ENCODE results near the gene HTRA1. TPM values are rescaled to one million over a fixed set of nuclear protein-coding genes. Genes with fewer than 3 reads are reported as not detected.

Gene HTRA1
- total and polyA plus RNA-seq, 10 of the 15 experiments (the other 5 are each of a cell fraction or from before 2014, with no cell fraction given): 0.13 TPM; not detected in 9

DNA sequence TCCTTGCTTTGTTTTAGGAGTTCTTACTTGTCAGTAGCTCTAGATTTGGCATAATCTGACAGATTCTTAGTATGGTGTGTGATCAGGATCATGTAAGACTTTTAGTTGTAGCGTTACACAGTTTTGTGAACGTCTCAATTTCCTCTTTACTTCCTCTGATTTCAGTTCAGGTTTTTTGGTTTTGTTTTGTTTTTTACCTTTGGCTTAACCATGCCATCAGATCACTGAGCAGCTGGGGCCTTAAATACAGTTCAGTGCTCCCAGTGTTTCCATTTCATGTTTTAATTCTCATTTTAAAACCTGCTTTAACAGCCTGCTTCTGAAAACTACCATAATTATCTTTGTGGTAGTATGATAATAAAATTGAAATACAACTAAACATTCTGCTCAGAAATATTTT lies 34.1 kb upstream of the HTRA1 start:
- POLR2A ChIA-PET: no interaction called here
- no peaks in the 10 kb centered on the region for H3K4me1 ChIP-seq (ENCODE audit: control insufficient read depth, insufficient read depth, low read length)
- H3K4me2 ChIP-seq (ENCODE audit: control insufficient read depth, insufficient read depth): no peak overlapping the region
- ATAC-seq (no peak), FAIRE-seq (no peak), DNase-seq (ENCODE audit: low read depth, low spot score) (no peak)
- H3K9ac ChIP-seq (ENCODE audit: control insufficient read depth, insufficient read depth, low read length): no peak overlapping the region
- no peaks in the 10 kb centered on the region for H3K9me3 ChIP-seq (replicated peaks; ENCODE audit: control insufficient read depth, insufficient read depth, low read length)
- WGBS (ENCODE audit: insufficient coverage, insufficient replicate concordance, low lambda C conversion rate, missing lambda C conversion rate): 10% methylated on average over 2 of the region's 2 CpGs
- H3K79me2 ChIP-seq (ENCODE audit: control insufficient read depth, insufficient read depth, low read length): no peaks in the 10 kb centered on the region
- SMC1A ChIA-PET (ENCODE audit: uncharacterized antibody, unreplicated experiment): no interaction called here
- TF ChIP-seq SP1 (IDR thresholded peaks at IDR 0.05; ENCODE audit: low read depth, low read length) (no peak), TCF7 (IDR thresholded peaks at IDR 0.05; ENCODE audit: borderline replicate concordance) (no peak), JUND (IDR thresholded peaks at IDR 0.05; ENCODE audit: low read depth, low read length) (no peak), EZH2 (IDR thresholded peaks at IDR 0.05; ENCODE audit: borderline replicate concordance, control insufficient read depth, low read depth, low read length) (no peak), BRCA1 (IDR thresholded peaks at IDR 0.05; ENCODE audit: low read depth, low read length) (no peak), CHD1 (IDR thresholded peaks at IDR 0.05; ENCODE audit: low read depth, low read length) (no peak), KAT2A (conservative IDR thresholded peaks at IDR 0.05; ENCODE audit: control insufficient read depth, low read depth, low read length) (no peak), SREBF1 (IDR thresholded peaks at IDR 0.05; ENCODE audit: low read length) (no peak), CHD4 (IDR thresholded peaks at IDR 0.05) (no peak), KDM1A (IDR thresholded peaks at IDR 0.05; ENCODE audit: borderline replicate concordance) (no peak), SPI1 (IDR thresholded peaks at IDR 0.05; ENCODE audit: borderline replicate concordance, insufficient read depth, low read depth, low read length) (no peak), RUNX3 (IDR thresholded peaks at IDR 0.05; ENCODE audit: low read length) (no peak), NR2C1 (IDR thresholded peaks at IDR 0.05) (no peak), IRF3 (IDR thresholded peaks at IDR 0.05) (no peak), EGR1 (IDR thresholded peaks at IDR 0.05; ENCODE audit: borderline replicate concordance in 1 of 2, low read depth in 2 of 2, low read length in 2 of 2) (no peak), NRF1 (conservative IDR thresholded peaks at IDR 0.05; ENCODE audit: low read depth, low read length) (no peak)
- TF ChIP-seq, protein P1, sequence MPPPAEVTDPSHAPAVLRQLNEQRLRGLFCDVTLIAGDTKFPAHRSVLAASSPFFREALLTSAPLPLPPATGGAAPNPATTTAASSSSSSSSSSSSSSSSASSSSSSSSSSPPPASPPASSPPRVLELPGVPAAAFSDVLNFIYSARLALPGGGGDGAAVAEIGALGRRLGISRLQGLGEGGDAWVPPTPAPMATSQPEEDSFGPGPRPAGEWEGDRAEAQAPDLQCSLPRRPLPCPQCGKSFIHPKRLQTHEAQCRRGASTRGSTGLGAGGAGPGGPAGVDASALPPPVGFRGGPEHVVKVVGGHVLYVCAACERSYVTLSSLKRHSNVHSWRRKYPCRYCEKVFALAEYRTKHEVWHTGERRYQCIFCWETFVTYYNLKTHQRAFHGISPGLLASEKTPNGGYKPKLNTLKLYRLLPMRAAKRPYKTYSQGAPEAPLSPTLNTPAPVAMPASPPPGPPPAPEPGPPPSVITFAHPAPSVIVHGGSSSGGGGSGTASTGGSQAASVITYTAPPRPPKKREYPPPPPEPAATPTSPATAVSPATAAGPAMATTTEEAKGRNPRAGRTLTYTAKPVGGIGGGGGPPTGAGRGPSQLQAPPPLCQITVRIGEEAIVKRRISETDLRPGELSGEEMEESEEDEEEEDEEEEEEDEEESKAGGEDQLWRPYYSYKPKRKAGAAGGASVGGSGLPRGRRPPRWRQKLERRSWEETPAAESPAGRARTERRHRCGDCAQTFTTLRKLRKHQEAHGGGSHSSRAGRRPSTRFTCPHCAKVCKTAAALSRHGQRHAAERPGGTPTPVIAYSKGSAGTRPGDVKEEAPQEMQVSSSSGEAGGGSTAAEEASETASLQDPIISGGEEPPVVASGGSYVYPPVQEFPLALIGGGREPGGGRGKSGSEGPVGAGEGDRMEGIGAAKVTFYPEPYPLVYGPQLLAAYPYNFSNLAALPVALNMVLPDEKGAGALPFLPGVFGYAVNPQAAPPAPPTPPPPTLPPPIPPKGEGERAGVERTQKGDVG (CRISPR knock-in tag; IDR thresholded peaks at IDR 0.05): no peak
- no peaks in the 10 kb centered on the region for H3K36me3 ChIP-seq (ENCODE audit: control insufficient read depth in 2 of 2, insufficient read depth in 2 of 2, low read length in 1 of 2)
- no peak overlapping the region for H3K4me3 ChIP-seq
- H4K20me1 ChIP-seq (ENCODE audit: control insufficient read depth, insufficient read depth): no peaks in the 10 kb centered on the region
- CTCF ChIA-PET: interaction anchor here (4.2 kb wide), 1 partner anchor 128 kb away, joined by 14 read pairs; no protein-coding TSS in a partner anchor
- intact Hi-C loops (cut with micrococcal nuclease; ENCODE audit: unreplicated experiment) (no loop called here), in situ Hi-C loops (cut with MboI) (loop anchor here (5.0 kb wide), 1 partner anchor 80 kb away; no protein-coding TSS in a partner anchor)
- H3K27me3 ChIP-seq (replicated peaks in 1 of 2; ENCODE audit: control insufficient read depth in 2 of 2, insufficient read depth in 2 of 2, low read length in 1 of 2): no peaks in the 10 kb centered on the region
- BruUV-seq (replicated peaks): no TSS peak
- no peak overlapping the region for H3K27ac ChIP-seq (ENCODE audit: control insufficient read depth, insufficient read depth)
- H2AFZ ChIP-seq (ENCODE audit: control insufficient read depth, low read depth, low read length): no peak overlapping the region
- RAD21 ChIA-PET (ENCODE audit: unreplicated experiment): no interaction called here

Measured in GM12878 (cell line).